ENCODE data around the gene VPS36. TPM values are rescaled to one million over a fixed set of nuclear protein-coding genes. Genes with fewer than 3 reads are reported as not detected.

VPS36 gene
- total and polyA plus RNA-seq, 9 of the 15 experiments (the other 6 are each of a cell fraction or from before 2014, with no cell fraction given) = 8.4 to 30.6 (median 23.7) TPM

GRCh38 chr13:52378312-52378711, 72.1 kb downstream of the VPS36 start:
- H3K4me3 ChIP-seq = no peak overlapping the region
- 13% methylated on average over 18 of the region's 22 CpGs for WGBS (ENCODE audit: insufficient coverage, low coverage, missing lambda C conversion rate)
- ChIA-PET POLR2A (interaction anchor here (0.6 kb wide), 2 partner anchors 402 to 573 kb away, joined by 3 read pairs; no protein-coding TSS in a partner anchor), CTCF (ENCODE audit: low intra/inter-chr PET ratio) (no interaction called here)
- DNase-seq (ENCODE audit: extremely low read depth in 1 of 4, low spot score in 3 of 4) = no peak
- TF ChIP-seq ETS2 (tag; IDR thresholded peaks at IDR 0.05; ENCODE audit: borderline replicate concordance, poor library complexity, severe bottlenecking) (no peak), ZNF277 (CRISPR knock-in tag; IDR thresholded peaks at IDR 0.05; ENCODE audit: borderline replicate concordance) (no peak), HDGF (IDR thresholded peaks at IDR 0.05) (no peak), ZNF668 (CRISPR knock-in tag; IDR thresholded peaks at IDR 0.05) (no peak), NR2C2 (CRISPR knock-in tag; IDR thresholded peaks at IDR 0.05) (no peak), NR2C2 (tag; IDR thresholded peaks at IDR 0.05) (peak; percentile 31; the same call in 1 of the 2 replicates), POLR2AphosphoS5 (IDR thresholded peaks at IDR 0.05; ENCODE audit: control insufficient read depth, insufficient read depth, low read depth, low read length) (no peak), ZFP30 (CRISPR knock-in tag; IDR thresholded peaks at IDR 0.05; ENCODE audit: borderline replicate concordance) (no peak)
- in situ Hi-C loops (cut with MboI) = no loop called here
- peaks cover 2 to 12% of the 10 kb centered on the region in 2 experiments; a peak in 3 of 5 replicates for H3K27me3 ChIP-seq (ENCODE audit: control insufficient read depth in 2 of 2, insufficient read depth in 2 of 2, low read length in 2 of 2)
- H3K4me2 ChIP-seq (ENCODE audit: insufficient read depth, low read length) = no peak overlapping the region
- H4K20me1 ChIP-seq (replicated peaks; ENCODE audit: control insufficient read depth, insufficient read depth, low read length) = no peaks in the 10 kb centered on the region
- ATAC-seq = no peak
- H3K27ac ChIP-seq (ENCODE audit: extremely low read depth, low read depth, low read length) = no peak overlapping the region
- no peaks in the 10 kb centered on the region for H3K79me2 ChIP-seq (ENCODE audit: control insufficient read depth, insufficient read depth, low read length)
- H3K9me1 ChIP-seq (ENCODE audit: control insufficient read depth, insufficient read depth, low read length) = no peaks in the 10 kb centered on the region
- no peak overlapping the region for H2AFZ ChIP-seq (ENCODE audit: low read depth, low read length)
- no TSS peak for BruUV-seq (replicated peaks)
- no peaks in the 10 kb centered on the region for H3K36me3 ChIP-seq (ENCODE audit: control insufficient read depth, insufficient read depth, low read length)
- H3K4me1 ChIP-seq (replicated peaks in 1 of 2; ENCODE audit: control insufficient read depth in 2 of 2, insufficient read depth in 2 of 2, low read length in 2 of 2) = peaks cover 0 to 4% of the 10 kb centered on the region in 2 experiments; a peak in 1 of 5 replicates
- no peak overlapping the region for H3K9ac ChIP-seq (ENCODE audit: insufficient read depth in 1 of 2, low read depth in 2 of 2, low read length in 2 of 2)
- no peak for FAIRE-seq
- intact Hi-C loops (cut with micrococcal nuclease) = no loop called here
- no peaks in the 10 kb centered on the region for H3K9me3 ChIP-seq (replicated peaks; ENCODE audit: control insufficient read depth, insufficient read depth, low read depth, low read length)
